HTERT RPE-1 (cell line): ENCODE measurements around the gene GXYLT2.

ENCODE experiments used
- in situ Hi-C: fragments of 300-500 bp; cut with MboI; formaldehyde crosslinking; loops from 4 replicates; pipeline ENCODE4 v1.14.3; 2020; ENCODE audit warnings: low sequenced_read_pairs

GXYLT2 gene

GRCh38 chr3:72887705-72888545, at the start of gene GXYLT2:
TSS of gene GXYLT2 (plus strand) at chr3:72888046. CDS start at chr3:72888234, 188 bp downstream.
- in situ Hi-C loops, result no loop called here

GRCh38 chr3:72839057-72839456, 48.8 kb upstream of the GXYLT2 start:
- in situ Hi-C loops, result no loop called here

- in situ Hi-C loops, result no loop called here
Observed at GRCh38 chr3:72844436-72844993, 43.3 kb upstream of the GXYLT2 start.

- in situ Hi-C loops, result no loop called here
Observed at GRCh38 chr3:72846166-72846565, 41.7 kb upstream of the GXYLT2 start.

- in situ Hi-C loops, result no loop called here
Observed at GRCh38 chr3:72847282-72847681, 40.6 kb upstream of the GXYLT2 start.

GRCh38 chr3:72847751-72848702, 39.8 kb upstream of the GXYLT2 start, which contains the start of gene SHQ1:
TSS of gene SHQ1 (minus strand) at chr3:72848445. CDS start at chr3:72848340, 105 bp downstream.
- in situ Hi-C loops, result no loop called here

GRCh38 chr3:72848703-72849081, 39.2 kb upstream of the GXYLT2 start:
- in situ Hi-C loops, result no loop called here

GRCh38 chr3:72855001-72855400, 32.8 kb upstream of the GXYLT2 start:
- in situ Hi-C loops, result no loop called here

GRCh38 chr3:72860053-72860452, 27.8 kb upstream of the GXYLT2 start:
- in situ Hi-C loops, result no loop called here

- in situ Hi-C loops, result no loop called here
Observed at GRCh38 chr3:72860846-72861245, 27.0 kb upstream of the GXYLT2 start.

GRCh38 chr3:72862314-72863090, 25.3 kb upstream of the GXYLT2 start:
- in situ Hi-C loops, result no loop called here

GRCh38 chr3:72872183-72872582, 15.7 kb upstream of the GXYLT2 start:
- in situ Hi-C loops, result no loop called here

GRCh38 chr3:72887343-72887704, 522 bp upstream of the GXYLT2 start:
- in situ Hi-C loops, result no loop called here

GRCh38 chr3:72888546-72889309, 882 bp downstream of the GXYLT2 start:
- in situ Hi-C loops, result no loop called here

GRCh38 chr3:72889310-72890165, 1.7 kb downstream of the GXYLT2 start:
- in situ Hi-C loops, result no loop called here

GRCh38 chr3:72890166-72890925, 2.5 kb downstream of the GXYLT2 start:
- in situ Hi-C loops, result no loop called here

- in situ Hi-C loops, result no loop called here
Observed at GRCh38 chr3:72891053-72891855, 3.4 kb downstream of the GXYLT2 start.
